Amygdala (tissue), 56 donors: ENCODE data around the gene ZNF862.
A peak's percentile ranks its signal among the peaks of the same experiment; 100 is the strongest.

ENCODE experiments used
- DNase-seq, 56 donors: peaks; one replicate each; lab custom pipeline; 2025; lab: John Stamatoyannopoulos, UW

ZNF862 gene

GRCh38 chr7:149839933-149840332 is 1.8 kb downstream of the ZNF862 start:
- DNase-seq = no peak

GRCh38 chr7:149843566-149843965 is 5.4 kb downstream of the ZNF862 start:
- DNase-seq = no peak

GRCh38 chr7:149844445-149844844 is 6.3 kb downstream of the ZNF862 start:
- no peak for DNase-seq

GRCh38 chr7:149845257-149845980 is 7.2 kb downstream of the ZNF862 start:
- no peak for DNase-seq

DNA sequence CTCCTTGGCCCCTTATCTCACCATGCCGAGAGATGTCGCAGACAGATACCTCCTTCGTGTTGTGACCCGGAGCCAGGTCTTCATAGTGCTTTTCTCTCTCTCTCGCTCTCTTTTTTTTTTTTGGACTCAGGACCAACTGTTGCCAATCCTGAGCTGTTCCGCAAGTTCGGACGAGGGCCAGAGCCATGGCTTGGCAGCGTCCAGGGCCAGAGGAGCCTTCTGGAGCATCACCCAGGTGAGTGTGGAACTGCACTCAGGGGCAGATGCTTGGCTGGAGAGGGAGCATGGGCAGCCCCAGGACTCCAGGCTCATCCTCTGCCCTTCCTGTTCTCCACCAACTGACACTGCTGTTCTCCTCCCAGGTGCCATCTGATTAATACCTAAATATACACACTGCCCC is 7.8 kb downstream of the ZNF862 start:
- no peak for DNase-seq

DNA sequence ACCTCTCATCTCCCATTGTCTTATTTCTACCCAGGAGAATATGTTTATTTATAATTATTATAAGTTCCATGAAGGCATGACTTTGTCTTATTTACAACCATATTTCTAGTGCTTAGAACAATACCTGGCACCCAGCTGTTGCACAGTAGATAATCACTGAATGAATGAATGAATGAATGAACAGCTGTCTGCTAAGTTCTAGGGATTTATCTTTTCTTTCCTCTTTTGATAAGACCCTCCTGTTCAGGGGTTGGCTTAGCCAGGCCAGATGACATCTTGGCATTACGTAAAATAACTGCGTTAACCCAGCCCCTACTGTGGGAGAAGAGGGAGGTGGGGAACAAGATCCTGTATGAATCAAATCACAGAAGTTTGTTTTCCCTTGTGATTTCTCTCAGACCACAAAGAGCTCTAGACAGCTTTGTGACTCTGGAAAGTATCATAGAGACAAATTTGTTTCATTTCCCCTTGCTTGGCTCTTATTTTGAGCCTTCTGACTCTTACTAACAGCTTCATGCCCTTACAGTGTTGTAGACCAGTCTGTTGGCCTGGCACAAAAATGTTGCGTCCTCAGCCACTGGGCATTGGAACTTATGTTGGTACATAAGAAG is 8.4 kb downstream of the ZNF862 start:
- no peak for DNase-seq

- no peak for DNase-seq
These were observed 11.0 kb downstream of the ZNF862 start for GRCh38 chr7:149849174-149849573.

GRCh38 chr7:149850007-149850594 is 11.9 kb downstream of the ZNF862 start:
- DNase-seq = peak in 5 of 56 donors; percentile 19 to 33 (median 28)

DNA sequence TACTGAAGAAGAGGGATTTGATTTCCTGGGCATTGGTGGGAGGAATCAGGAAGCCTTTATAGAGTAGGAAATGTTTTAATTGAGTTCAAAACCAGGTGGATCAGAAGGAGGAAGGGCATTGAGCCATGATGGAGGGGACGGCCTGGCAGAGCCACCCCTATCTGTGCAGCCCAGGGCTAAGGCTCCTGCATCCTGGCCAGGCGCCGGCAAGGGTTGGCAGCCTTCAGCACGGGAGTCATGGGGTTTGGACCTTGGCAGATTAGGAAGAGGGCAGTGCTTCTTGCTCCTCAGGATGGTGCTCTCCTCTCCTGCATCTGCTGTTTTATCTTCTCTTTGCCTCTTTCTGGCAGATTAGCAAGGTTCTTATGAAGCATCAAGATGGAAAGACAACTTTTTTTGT is 12.5 kb downstream of the ZNF862 start:
- DNase-seq = peak in 6 of 56 donors; percentile 6 to 27 (median 23)

DNA sequence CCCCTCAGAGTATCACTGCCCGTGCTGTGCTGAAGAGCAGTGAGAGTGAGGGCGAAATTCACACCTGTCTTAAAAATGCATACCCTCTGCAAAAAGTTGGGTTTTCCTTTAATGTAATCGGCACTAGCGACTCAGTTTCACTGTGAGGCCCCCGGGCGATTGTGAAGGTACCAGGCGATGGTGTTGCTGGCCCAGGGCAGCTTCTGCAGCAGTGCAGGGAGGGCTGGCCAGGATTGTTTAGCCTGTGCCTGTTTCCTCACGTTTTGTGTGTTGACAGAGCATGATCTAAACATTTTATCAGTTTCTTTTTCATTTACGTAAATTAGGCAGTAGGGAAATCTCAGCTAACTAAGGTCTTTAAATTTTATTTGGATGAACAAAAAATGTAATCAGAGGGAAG is 13.3 kb downstream of the ZNF862 start:
- DNase-seq = no peak

- DNase-seq = no peak
These were observed 15.0 kb downstream of the ZNF862 start for GRCh38 chr7:149853157-149853556.

GRCh38 chr7:149854611-149855360 is 16.6 kb downstream of the ZNF862 start:
- DNase-seq = peak in 21 of 56 donors; percentile 15 to 67 (median 45)

- DNase-seq = no peak
These were observed 17.5 kb downstream of the ZNF862 start for GRCh38 chr7:149855361-149856305.

DNA sequence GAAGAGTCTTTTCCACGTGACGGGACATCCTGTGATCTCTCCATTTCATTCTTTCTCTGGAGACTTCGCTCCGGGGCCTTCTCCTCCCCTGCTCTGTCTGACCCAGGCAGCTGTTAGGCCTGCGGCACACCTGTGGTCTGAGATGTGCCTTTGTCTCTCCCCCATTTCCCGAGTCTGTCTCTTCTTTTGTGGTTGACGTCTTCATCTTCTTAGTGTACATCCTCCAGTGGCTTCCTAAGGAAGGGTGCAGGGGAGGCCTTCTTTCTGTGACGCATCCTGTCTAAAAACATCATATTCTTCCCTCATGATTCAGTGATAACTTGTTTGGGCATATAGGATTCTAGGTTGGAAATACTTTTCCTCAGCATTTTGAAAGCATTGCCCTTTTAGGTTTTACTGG is 18.4 kb downstream of the ZNF862 start:
- no peak for DNase-seq

DNA sequence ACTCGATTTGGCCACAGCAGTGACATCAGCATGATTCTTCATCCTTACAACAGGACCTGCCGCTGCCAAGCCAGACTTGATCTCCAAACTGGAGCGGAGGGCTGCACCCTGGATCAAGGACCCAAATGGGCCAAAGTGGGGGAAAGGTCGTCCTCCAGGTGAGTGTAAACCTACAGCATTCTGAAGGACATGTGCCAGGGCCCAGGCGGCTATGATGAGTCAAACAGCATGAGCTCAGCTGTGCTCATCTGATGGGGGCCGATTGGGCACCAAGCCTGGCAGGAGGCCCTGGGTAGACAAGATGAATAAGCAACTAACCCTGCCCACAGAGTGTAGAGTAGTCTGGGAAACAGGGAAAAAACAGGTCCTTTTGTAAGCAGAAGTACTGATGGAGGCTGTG is 21.2 kb downstream of the ZNF862 start:
- no peak for DNase-seq

DNA sequence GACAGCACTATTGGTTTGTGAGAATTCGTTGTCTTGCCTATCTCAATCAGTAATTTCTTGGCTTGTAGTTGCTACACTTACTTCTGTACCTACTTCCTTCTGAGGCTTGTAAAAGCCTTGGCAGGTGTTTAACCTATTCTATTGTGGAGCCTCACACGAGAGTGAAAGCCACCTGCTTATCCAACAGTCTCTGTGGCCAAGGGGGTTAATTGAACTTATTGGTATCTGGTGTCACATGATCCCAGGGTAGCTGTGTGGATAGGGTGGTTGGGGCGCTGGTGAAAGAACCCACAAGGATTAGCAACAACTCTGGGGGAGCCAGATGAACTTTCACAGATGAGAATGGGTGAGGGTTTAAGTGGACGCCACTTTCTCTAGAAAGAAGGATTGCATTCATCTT is 21.7 kb downstream of the ZNF862 start:
- no peak for DNase-seq

DNA sequence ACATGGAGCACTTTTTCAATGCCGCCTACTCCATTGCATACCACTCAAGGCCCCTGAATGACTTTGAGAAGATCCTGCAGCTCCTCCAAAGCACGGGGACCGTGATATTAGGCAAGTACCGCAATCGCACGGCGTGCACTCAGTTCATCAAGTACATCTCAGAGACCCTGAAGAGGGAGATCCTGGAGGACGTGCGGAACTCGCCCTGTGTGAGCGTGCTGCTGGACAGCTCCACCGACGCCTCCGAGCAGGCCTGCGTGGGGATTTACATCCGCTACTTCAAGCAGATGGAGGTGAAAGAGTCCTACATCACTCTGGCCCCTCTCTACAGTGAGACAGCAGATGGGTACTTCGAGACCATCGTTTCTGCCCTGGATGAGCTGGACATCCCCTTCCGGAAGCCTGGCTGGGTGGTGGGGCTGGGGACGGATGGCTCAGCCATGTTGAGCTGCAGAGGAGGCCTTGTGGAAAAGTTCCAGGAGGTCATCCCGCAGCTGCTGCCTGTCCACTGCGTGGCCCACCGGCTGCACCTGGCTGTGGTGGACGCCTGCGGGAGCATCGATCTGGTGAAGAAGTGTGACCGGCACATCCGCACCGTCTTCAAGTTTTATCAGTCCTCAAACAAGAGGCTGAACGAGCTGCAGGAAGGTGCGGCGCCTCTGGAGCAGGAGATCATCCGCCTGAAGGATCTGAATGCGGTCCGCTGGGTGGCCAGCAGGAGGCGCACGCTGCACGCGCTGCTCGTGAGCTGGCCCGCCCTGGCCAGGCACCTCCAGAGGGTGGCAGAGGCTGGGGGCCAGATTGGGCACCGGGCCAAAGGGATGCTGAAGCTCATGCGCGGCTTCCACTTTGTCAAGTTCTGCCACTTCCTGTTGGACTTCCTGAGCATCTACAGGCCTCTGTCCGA is 22.9 kb downstream of the ZNF862 start:
- peak in 1 of 56 donors; percentile 36 for DNase-seq

GRCh38 chr7:149861728-149862045 is 23.5 kb downstream of the ZNF862 start:
- no peak for DNase-seq

- no peak for DNase-seq
These were observed 24.0 kb downstream of the ZNF862 start for GRCh38 chr7:149862156-149862555.
